CD4-positive, alpha-beta T cell treated with Interleukin-15 for 4 hours (primary cell): Measurements from ENCODE around the gene KCNMB1.
A peak's percentile ranks its signal among the peaks of the same experiment; 100 is the strongest.

ENCODE experiments used
- DNase-seq: peaks from one replicate; pipeline ENCODE4 v3.0.0-alpha.2; 2020; ENCODE audit warnings: low spot score

Gene KCNMB1

GRCh38 chr5:170388818-170389549 lies at the start of gene KCNMB1:
Gene KCNMB1, minus strand, starts transcription at chr5:170389367. Its CDS starts 3,920 bp downstream, at chr5:170385447.
- no peak for DNase-seq

GRCh38 chr5:170438581-170438980 lies 49.4 kb upstream of the KCNMB1 start:
- DNase-seq, result no peak

GRCh38 chr5:170437621-170438375 lies 48.6 kb upstream of the KCNMB1 start:
- no peak for DNase-seq

GRCh38 chr5:170436335-170436734 lies 47.2 kb upstream of the KCNMB1 start:
- DNase-seq, result no peak

- DNase-seq, result peak; percentile 53
Measured at GRCh38 chr5:170434966-170435605, 45.9 kb upstream of the KCNMB1 start.

- no peak for DNase-seq
Measured at GRCh38 chr5:170432669-170433068, 43.5 kb upstream of the KCNMB1 start.

GRCh38 chr5:170431571-170431970 lies 42.4 kb upstream of the KCNMB1 start:
- DNase-seq, result no peak

GRCh38 chr5:170430866-170431437 lies 41.8 kb upstream of the KCNMB1 start:
- DNase-seq, result no peak

GRCh38 chr5:170430256-170430655 lies 41.1 kb upstream of the KCNMB1 start:
- DNase-seq, result no peak

- no peak for DNase-seq
Measured at GRCh38 chr5:170429014-170429413, 39.8 kb upstream of the KCNMB1 start.

- no peak for DNase-seq
Measured at GRCh38 chr5:170427672-170428236, 38.6 kb upstream of the KCNMB1 start.

- no peak for DNase-seq
Measured at GRCh38 chr5:170426786-170427185, 37.6 kb upstream of the KCNMB1 start.

GRCh38 chr5:170426149-170426767 lies 37.1 kb upstream of the KCNMB1 start:
- no peak for DNase-seq

- no peak for DNase-seq
Measured at GRCh38 chr5:170425731-170426130, 36.6 kb upstream of the KCNMB1 start.

GRCh38 chr5:170424629-170425028 lies 35.5 kb upstream of the KCNMB1 start:
- DNase-seq, result no peak

- no peak for DNase-seq
Measured at GRCh38 chr5:170423692-170424091, 34.5 kb upstream of the KCNMB1 start.

GRCh38 chr5:170421826-170422225 lies 32.7 kb upstream of the KCNMB1 start:
- no peak for DNase-seq

GRCh38 chr5:170420806-170421412 lies 31.7 kb upstream of the KCNMB1 start:
- DNase-seq, result peak; percentile 45

- no peak for DNase-seq
Measured at GRCh38 chr5:170419643-170420042, 30.5 kb upstream of the KCNMB1 start.

GRCh38 chr5:170418736-170419135 lies 29.6 kb upstream of the KCNMB1 start:
- DNase-seq, result no peak

- no peak for DNase-seq
Measured at GRCh38 chr5:170416526-170416925, 27.4 kb upstream of the KCNMB1 start.
